HG03066 (cell line): ENCODE data around the gene ASB17.
A peak's percentile ranks its signal among the peaks of the same experiment; 100 is the strongest.
"Not testable (repeated sequence)": the region's sequence is repeated elsewhere in the genome, so short reads cannot be mapped to it uniquely, and the experiment has no call there.

Source experiments
- ATAC-seq: cut with Tn5 transposase; IDR thresholded peaks from one replicate; pipeline ENCODE4 v1.9.1; 2021; ENCODE audit warnings: low read depth; ENCODE audit not compliant: unreplicated experiment

Gene ASB17, protein sequence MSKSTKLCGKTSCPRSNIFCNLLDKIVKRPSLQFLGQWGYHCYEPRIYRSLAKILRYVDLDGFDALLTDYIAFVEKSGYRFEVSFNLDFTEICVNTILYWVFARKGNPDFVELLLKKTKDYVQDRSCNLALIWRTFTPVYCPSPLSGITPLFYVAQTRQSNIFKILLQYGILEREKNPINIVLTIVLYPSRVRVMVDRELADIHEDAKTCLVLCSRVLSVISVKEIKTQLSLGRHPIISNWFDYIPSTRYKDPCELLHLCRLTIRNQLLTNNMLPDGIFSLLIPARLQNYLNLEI

GRCh38 chr1:75932304-75932703 is at the start of gene ASB17:
Gene ASB17, minus strand, starts transcription at chr1:75932404. Its CDS starts 113 bp downstream, at chr1:75932291.
- ATAC-seq, result no peak

GRCh38 chr1:75980972-75981897 is 49.0 kb upstream of the ASB17 start:
- peak; percentile 48 for ATAC-seq

- no peak for ATAC-seq
Measured at GRCh38 chr1:75970631-75971030, 38.4 kb upstream of the ASB17 start.

- ATAC-seq, result no peak
Measured at GRCh38 chr1:75969550-75969949, 37.3 kb upstream of the ASB17 start.

GRCh38 chr1:75967719-75968118 is 35.5 kb upstream of the ASB17 start:
- ATAC-seq, result no peak

GRCh38 chr1:75964760-75965408 is 32.7 kb upstream of the ASB17 start:
- no peak for ATAC-seq

GRCh38 chr1:75964110-75964759 is 32.0 kb upstream of the ASB17 start:
- not testable (repeated sequence) for ATAC-seq

DNA sequence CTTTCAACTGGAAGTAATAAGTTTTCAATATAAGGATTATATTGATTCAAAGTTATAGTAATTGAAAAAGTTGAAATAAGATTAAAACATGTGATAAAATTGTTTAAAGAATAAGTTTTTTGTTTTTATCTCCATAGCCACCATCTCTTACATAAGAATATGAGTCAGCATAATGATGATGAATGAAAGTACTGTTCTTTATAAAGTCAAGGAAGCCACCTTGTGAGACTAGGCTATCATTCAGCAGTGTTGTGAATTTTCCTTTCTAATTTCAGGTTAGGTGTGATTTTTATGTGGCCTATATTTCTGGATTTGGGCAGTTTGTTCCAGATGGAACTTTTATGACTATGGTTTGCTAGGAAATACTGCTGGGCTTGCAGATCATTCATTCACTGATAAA is 22.4 kb upstream of the ASB17 start:
- no peak for ATAC-seq

DNA sequence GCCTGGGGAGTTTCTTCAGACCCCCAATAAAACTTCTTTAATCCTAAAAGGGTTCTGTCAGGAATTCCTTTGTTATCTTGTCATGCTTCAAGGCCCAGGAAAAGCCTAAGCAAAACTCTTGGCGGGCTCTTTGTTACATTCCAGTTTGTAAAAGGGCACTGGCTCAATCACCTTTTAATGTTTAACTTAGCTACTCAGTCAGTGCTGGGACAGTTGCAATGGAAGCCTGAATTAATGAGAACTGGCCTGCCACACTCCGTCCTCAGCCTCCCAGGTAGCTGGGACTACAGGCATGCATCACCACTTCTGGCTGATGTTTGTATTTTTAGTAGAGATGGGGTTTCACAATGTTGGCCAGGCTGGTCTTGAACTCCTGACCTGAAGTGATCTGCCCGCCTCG is 21.3 kb upstream of the ASB17 start:
- ATAC-seq, result no peak

GRCh38 chr1:75952016-75952415 is 19.8 kb upstream of the ASB17 start:
- no peak for ATAC-seq

- ATAC-seq, result no peak
Measured at GRCh38 chr1:75950176-75950575, 18.0 kb upstream of the ASB17 start.

GRCh38 chr1:75943037-75943436 is 10.8 kb upstream of the ASB17 start:
- ATAC-seq, result not testable (repeated sequence)

DNA sequence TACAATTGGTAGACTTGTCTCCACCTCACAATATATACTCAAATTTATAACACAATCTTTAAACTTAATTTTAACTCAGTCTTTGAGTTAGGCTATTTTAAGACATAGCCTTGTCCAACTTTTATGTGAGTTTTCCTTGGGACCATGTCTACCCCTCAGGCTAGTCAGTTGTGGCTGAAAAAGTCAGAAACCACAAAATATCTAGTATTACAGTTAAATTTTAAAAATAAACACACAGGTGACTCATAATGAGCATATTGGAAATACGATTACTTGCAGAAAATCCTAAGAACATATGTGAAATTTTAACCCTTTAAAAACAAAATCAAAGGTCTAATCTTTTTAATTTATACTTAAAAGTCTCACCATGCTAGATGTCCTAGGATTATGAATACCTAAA is 4.8 kb upstream of the ASB17 start:
- peak; percentile 55 for ATAC-seq

DNA sequence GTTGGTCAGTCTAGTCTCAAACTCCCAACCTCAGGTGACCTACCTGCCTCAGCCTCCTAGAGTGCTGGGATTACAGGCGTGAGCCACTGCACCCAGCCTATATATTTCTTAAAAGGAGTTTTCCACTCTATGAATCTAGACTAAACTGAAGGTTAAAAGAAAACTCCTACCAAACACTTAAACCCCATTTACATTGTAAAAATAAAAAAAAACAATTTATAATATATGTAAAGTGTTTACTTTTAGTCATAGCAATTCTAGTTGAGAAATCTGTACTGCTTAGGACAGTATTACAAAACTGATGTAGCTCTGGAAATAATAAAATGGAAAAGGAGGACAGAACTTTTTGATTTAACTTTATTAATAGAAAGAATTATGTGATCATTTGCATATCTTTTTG is 9.5 kb downstream of the ASB17 start:
- ATAC-seq, result no peak

- ATAC-seq, result no peak
Measured at GRCh38 chr1:75916834-75917233, 15.4 kb downstream of the ASB17 start.

- ATAC-seq, result no peak
Measured at GRCh38 chr1:75908717-75909152, 23.5 kb downstream of the ASB17 start.

GRCh38 chr1:75901371-75901770 is 30.8 kb downstream of the ASB17 start:
- ATAC-seq, result no peak

GRCh38 chr1:75884437-75884836 is 47.8 kb downstream of the ASB17 start:
- ATAC-seq, result no peak

GRCh38 chr1:75879985-75880384 is 52.2 kb downstream of the ASB17 start:
- ATAC-seq, result no peak

DNA sequence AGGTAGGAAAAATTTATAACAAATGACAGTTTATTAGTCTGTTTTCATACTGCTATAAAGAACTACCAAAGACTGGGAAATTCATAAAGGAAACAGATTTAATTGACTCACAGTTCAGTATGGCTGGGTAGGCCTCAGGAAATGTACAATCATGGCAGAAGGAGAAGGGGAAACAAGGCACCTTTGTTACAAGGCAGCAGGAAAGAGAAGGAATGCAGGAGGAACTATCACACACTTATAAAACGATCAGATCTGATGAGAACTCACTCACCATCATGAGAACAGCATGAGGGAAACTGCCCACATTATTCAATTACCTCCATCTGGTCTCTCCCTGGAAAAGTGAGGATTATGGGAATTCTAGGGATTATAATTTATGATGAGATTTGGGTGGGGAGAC is 61.3 kb downstream of the ASB17 start:
- ATAC-seq, result no peak
